WTC11 (cell line): ENCODE measurements around the gene GAL. TPM values are rescaled to one million over a fixed set of nuclear protein-coding genes. Genes with fewer than 3 reads are reported as not detected.

Source experiments
- ATAC-seq: fragments of 200-7000 bp; cut with Tn5 transposase; 2 replicates; pipeline ENCODE4 v1.10.0; 2021; ENCODE audit warnings: mild to moderate bottlenecking, moderate library complexity
- CTCF ChIA-PET: fragments of 300-600 bp; sonication (Branson Sonifier 250); formaldehyde crosslinking; loops from one replicate; lab custom pipeline; 2021; ENCODE audit warnings: antibody characterized with exemption; lab: Charles Lee
- POLR2A ChIA-PET: fragments of 350-600 bp; sonication (Branson Sonifier 250); formaldehyde crosslinking; loops from one replicate; lab custom pipeline; 2021; ENCODE audit warnings: antibody characterized with exemption; lab: Charles Lee
- DNase-seq: peaks from one replicate; pipeline ENCODE4 v3.0.0; 2021; ENCODE audit warnings: low spot score
- H3K27ac Mint-ChIP-seq: 2 replicates; pipeline ENCODE4 v1.8.0; 2021; ENCODE audit warnings: mixed read lengths
- H3K27me3 Mint-ChIP-seq: 2 replicates; pipeline ENCODE4 v1.8.0; 2021; ENCODE audit warnings: low read depth, mild to moderate bottlenecking, moderate library complexity, mixed read lengths
- H3K36me3 Mint-ChIP-seq: 2 replicates; pipeline ENCODE4 v1.8.0; 2021; ENCODE audit warnings: mixed read lengths
- H3K4me1 Mint-ChIP-seq: 2 replicates; pipeline ENCODE4 v1.8.0; 2022; ENCODE audit warnings: mixed read lengths
- H3K4me3 Mint-ChIP-seq: 2 replicates; pipeline ENCODE4 v1.8.0; 2021; ENCODE audit warnings: mild to moderate bottlenecking, moderate library complexity, mixed read lengths
- H3K9me3 Mint-ChIP-seq: 2 replicates; pipeline ENCODE4 v1.8.0; 2021; ENCODE audit warnings: mixed read lengths
- AFF4 ChIP-seq: sonication (generic); formaldehyde crosslinking; IDR thresholded peaks from 2 replicates; pipeline ENCODE4 v1.8.1; 2023; ENCODE audit warnings: mild to moderate bottlenecking, missing genetic modification reagents, borderline replicate concordance
- ELF4 ChIP-seq: sonication (generic); formaldehyde crosslinking; IDR thresholded peaks from 2 replicates; pipeline ENCODE4 v1.8.1; 2022; ENCODE audit warnings: low read depth, mild to moderate bottlenecking, moderate library complexity, missing genetic modification reagents
- FOXP1 ChIP-seq: sonication (generic); formaldehyde crosslinking; IDR thresholded peaks from 2 replicates; pipeline ENCODE4 v1.8.0; 2022; ENCODE audit warnings: missing genetic modification reagents, mild to moderate bottlenecking, moderate library complexity, borderline replicate concordance
- GABPB1 ChIP-seq: sonication (generic); formaldehyde crosslinking; IDR thresholded peaks from 2 replicates; pipeline ENCODE4 v1.8.1; 2023; ENCODE audit warnings: mild to moderate bottlenecking, missing genetic modification reagents
- KAT7 ChIP-seq: sonication (generic); formaldehyde crosslinking; IDR thresholded peaks from 2 replicates; pipeline ENCODE4 v1.8.1; 2023; ENCODE audit warnings: missing genetic modification reagents, mild to moderate bottlenecking, borderline replicate concordance
- NFATC4 ChIP-seq: fragments of 250-450 bp; sonication (Bioruptor Pico); IDR thresholded peaks from 2 replicates; pipeline ENCODE4 v1.9.0; 2021; ENCODE audit warnings: mild to moderate bottlenecking
- PREB ChIP-seq: sonication (generic); formaldehyde crosslinking; IDR thresholded peaks from 2 replicates; pipeline ENCODE4 v1.8.1; 2022; ENCODE audit warnings: mild to moderate bottlenecking, missing genetic modification reagents, moderate library complexity, borderline replicate concordance
- RELA ChIP-seq: sonication (generic); formaldehyde crosslinking; IDR thresholded peaks from 2 replicates; pipeline ENCODE4 v1.8.1; 2022; ENCODE audit warnings: missing genetic modification reagents, mild to moderate bottlenecking, borderline replicate concordance
- TP53 ChIP-seq: sonication (generic); formaldehyde crosslinking; IDR thresholded peaks from 2 replicates; pipeline ENCODE4 v1.8.1; 2023; ENCODE audit warnings: mild to moderate bottlenecking, missing genetic modification reagents
- USF2 ChIP-seq: sonication (generic); formaldehyde crosslinking; IDR thresholded peaks from 2 replicates; pipeline ENCODE4 v1.8.1; 2023; ENCODE audit warnings: mild to moderate bottlenecking, missing genetic modification reagents, moderate library complexity
- ZNF138 ChIP-seq: sonication (generic); formaldehyde crosslinking; conservative IDR thresholded peaks from 2 replicates; pipeline ENCODE4 v1.8.1; 2022; ENCODE audit warnings: mild to moderate bottlenecking, moderate library complexity, missing genetic modification reagents
- ZNF219 ChIP-seq: sonication (generic); formaldehyde crosslinking; IDR thresholded peaks from 2 replicates; pipeline ENCODE4 v1.8.0; 2023; ENCODE audit warnings: missing genetic modification reagents, mild to moderate bottlenecking, borderline replicate concordance
- ZNF281 ChIP-seq: sonication (generic); formaldehyde crosslinking; IDR thresholded peaks from 2 replicates; pipeline ENCODE4 v1.8.0; 2023; ENCODE audit warnings: mild to moderate bottlenecking, missing genetic modification reagents
- total RNA-seq: library from RNA; stranded (reverse); gene quantifications from 3 replicates; pipeline ENCODE4 v1.2.3, GENCODE V29; 2021
- TF ChIP-seq, protein P1 (sequence below): sonication (generic); formaldehyde crosslinking; IDR thresholded peaks from 2 replicates; pipeline ENCODE4 v1.8.0; 2022; ENCODE audit warnings: mild to moderate bottlenecking, missing genetic modification reagents
- TF ChIP-seq, protein P2 (sequence below): sonication (generic); formaldehyde crosslinking; IDR thresholded peaks from 2 replicates; pipeline ENCODE4 v1.8.1; 2023; ENCODE audit warnings: mild to moderate bottlenecking, missing genetic modification reagents
- TF ChIP-seq, protein P3 (sequence below): sonication (generic); formaldehyde crosslinking; IDR thresholded peaks from 2 replicates; pipeline ENCODE4 v1.8.0; 2022; ENCODE audit warnings: missing genetic modification reagents

The GAL gene
- total RNA-seq, 1 experiment from 2014 or later: 102 TPM

- no peak overlapping the region for H3K4me3 Mint-ChIP-seq
- H3K27ac Mint-ChIP-seq: no peak overlapping the region
- POLR2A ChIA-PET: no interaction called here
- peaks cover 3% of the 10 kb centered on the region; the same call in 1 of the 2 replicates for H3K4me1 Mint-ChIP-seq
- ATAC-seq (no peak), DNase-seq (no peak)
- no peak for TF ChIP-seq KAT7 (CRISPR knock-in tag)
- no peak for TF ChIP-seq GABPB1
- TF ChIP-seq, protein P1, sequence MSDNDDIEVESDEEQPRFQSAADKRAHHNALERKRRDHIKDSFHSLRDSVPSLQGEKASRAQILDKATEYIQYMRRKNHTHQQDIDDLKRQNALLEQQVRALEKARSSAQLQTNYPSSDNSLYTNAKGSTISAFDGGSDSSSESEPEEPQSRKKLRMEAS (CRISPR knock-in tag): no peak
- TF ChIP-seq ZNF219 (CRISPR knock-in tag): no peak
- TF ChIP-seq USF2 (CRISPR knock-in tag): no peak
- no peak for TF ChIP-seq RELA
- TF ChIP-seq, protein P2, sequence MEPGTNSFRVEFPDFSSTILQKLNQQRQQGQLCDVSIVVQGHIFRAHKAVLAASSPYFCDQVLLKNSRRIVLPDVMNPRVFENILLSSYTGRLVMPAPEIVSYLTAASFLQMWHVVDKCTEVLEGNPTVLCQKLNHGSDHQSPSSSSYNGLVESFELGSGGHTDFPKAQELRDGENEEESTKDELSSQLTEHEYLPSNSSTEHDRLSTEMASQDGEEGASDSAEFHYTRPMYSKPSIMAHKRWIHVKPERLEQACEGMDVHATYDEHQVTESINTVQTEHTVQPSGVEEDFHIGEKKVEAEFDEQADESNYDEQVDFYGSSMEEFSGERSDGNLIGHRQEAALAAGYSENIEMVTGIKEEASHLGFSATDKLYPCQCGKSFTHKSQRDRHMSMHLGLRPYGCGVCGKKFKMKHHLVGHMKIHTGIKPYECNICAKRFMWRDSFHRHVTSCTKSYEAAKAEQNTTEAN (CRISPR knock-in tag): no peak
- no peak for TF ChIP-seq ZNF281 (CRISPR knock-in tag)
- TF ChIP-seq, protein P3, sequence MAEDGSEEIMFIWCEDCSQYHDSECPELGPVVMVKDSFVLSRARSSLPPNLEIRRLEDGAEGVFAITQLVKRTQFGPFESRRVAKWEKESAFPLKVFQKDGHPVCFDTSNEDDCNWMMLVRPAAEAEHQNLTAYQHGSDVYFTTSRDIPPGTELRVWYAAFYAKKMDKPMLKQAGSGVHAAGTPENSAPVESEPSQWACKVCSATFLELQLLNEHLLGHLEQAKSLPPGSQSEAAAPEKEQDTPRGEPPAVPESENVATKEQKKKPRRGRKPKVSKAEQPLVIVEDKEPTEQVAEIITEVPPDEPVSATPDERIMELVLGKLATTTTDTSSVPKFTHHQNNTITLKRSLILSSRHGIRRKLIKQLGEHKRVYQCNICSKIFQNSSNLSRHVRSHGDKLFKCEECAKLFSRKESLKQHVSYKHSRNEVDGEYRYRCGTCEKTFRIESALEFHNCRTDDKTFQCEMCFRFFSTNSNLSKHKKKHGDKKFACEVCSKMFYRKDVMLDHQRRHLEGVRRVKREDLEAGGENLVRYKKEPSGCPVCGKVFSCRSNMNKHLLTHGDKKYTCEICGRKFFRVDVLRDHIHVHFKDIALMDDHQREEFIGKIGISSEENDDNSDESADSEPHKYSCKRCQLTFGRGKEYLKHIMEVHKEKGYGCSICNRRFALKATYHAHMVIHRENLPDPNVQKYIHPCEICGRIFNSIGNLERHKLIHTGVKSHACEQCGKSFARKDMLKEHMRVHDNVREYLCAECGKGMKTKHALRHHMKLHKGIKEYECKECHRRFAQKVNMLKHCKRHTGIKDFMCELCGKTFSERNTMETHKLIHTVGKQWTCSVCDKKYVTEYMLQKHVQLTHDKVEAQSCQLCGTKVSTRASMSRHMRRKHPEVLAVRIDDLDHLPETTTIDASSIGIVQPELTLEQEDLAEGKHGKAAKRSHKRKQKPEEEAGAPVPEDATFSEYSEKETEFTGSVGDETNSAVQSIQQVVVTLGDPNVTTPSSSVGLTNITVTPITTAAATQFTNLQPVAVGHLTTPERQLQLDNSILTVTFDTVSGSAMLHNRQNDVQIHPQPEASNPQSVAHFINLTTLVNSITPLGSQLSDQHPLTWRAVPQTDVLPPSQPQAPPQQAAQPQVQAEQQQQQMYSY (CRISPR knock-in tag): no peak
- TF ChIP-seq ZNF138: no peak
- no peak for TF ChIP-seq NFATC4 (CRISPR knock-in tag)
- TF ChIP-seq ELF4 (CRISPR knock-in tag): no peak
- no peak for TF ChIP-seq PREB (CRISPR knock-in tag)
- H3K27me3 Mint-ChIP-seq: no peaks in the 10 kb centered on the region
- H3K9me3 Mint-ChIP-seq: no peaks in the 10 kb centered on the region
- CTCF ChIA-PET: no interaction called here
- H3K36me3 Mint-ChIP-seq: peaks cover 41% of the 10 kb centered on the region
Observed at GRCh38 chr11:68735125-68735524, 50.8 kb downstream of the GAL start.

GRCh38 chr11:68735646-68736045 lies 51.3 kb downstream of the GAL start:
- H3K27ac Mint-ChIP-seq: peak overlapping the region; percentile 57; the same call in 1 of the 2 replicates
- TF ChIP-seq TP53 (CRISPR knock-in tag) (no peak), AFF4 (CRISPR knock-in tag) (no peak), ZNF138 (no peak), KAT7 (CRISPR knock-in tag) (no peak), FOXP1 (CRISPR knock-in tag) (no peak)
- TF ChIP-seq, protein P2 (CRISPR knock-in tag): no peak
- TF ChIP-seq, all 79 proteins: peak for 0
- H3K4me3 Mint-ChIP-seq: no peak overlapping the region
- no peaks in the 10 kb centered on the region for H3K27me3 Mint-ChIP-seq
- peaks cover 46% of the 10 kb centered on the region for H3K36me3 Mint-ChIP-seq
- no peak for ATAC-seq
- POLR2A ChIA-PET: no interaction called here
- peaks cover 8% of the 10 kb centered on the region for H3K4me1 Mint-ChIP-seq
- CTCF ChIA-PET: no interaction called here
- DNase-seq: no peak
- H3K9me3 Mint-ChIP-seq: no peaks in the 10 kb centered on the region
